ENCODE data around the gene ZNF264.

DNA sequence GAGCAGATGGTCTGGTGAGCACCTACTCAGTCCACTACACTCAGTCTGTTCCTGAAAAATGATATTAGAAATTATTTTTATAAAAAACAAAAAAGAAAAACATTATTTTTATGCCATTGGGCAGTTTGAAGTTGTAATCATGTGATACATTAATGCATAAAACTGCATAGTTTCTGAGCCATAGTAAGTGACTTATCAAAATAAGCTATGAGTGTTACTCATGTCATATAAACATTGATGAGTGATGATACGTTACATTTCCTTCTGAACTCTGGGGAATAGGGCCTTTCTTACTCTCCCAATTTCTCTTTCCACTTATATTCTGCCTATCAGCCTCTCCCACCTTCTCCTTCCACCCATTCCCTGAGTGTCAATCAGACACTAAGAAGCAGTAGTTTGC, 58.0 kb downstream of the ZNF264 start:
- TF ChIP-seq POLR2AphosphoS5 (IDR thresholded peaks at IDR 0.05; ENCODE audit: low read depth, low read length) = no peak
- TF ChIP-seq EP300 (IDR thresholded peaks at IDR 0.05; ENCODE audit: borderline replicate concordance in 1 of 2, low read depth in 2 of 2, low read length in 2 of 2) = no peak
- TF ChIP-seq CREB1 (IDR thresholded peaks at IDR 0.05) = no peak
- no peak for TF ChIP-seq MAFK (IDR thresholded peaks at IDR 0.05; ENCODE audit: low read depth, low read length)
- TF ChIP-seq, protein P1, sequence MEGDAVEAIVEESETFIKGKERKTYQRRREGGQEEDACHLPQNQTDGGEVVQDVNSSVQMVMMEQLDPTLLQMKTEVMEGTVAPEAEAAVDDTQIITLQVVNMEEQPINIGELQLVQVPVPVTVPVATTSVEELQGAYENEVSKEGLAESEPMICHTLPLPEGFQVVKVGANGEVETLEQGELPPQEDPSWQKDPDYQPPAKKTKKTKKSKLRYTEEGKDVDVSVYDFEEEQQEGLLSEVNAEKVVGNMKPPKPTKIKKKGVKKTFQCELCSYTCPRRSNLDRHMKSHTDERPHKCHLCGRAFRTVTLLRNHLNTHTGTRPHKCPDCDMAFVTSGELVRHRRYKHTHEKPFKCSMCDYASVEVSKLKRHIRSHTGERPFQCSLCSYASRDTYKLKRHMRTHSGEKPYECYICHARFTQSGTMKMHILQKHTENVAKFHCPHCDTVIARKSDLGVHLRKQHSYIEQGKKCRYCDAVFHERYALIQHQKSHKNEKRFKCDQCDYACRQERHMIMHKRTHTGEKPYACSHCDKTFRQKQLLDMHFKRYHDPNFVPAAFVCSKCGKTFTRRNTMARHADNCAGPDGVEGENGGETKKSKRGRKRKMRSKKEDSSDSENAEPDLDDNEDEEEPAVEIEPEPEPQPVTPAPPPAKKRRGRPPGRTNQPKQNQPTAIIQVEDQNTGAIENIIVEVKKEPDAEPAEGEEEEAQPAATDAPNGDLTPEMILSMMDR (IDR thresholded peaks at IDR 0.05; ENCODE audit: control extremely low read depth in 1 of 3, insufficient read depth in 1 of 3, low read depth in 1 of 3, low read length in 3 of 3) = no peak
- TF ChIP-seq CBX5 (IDR thresholded peaks at IDR 0.05; ENCODE audit: low read depth, low read length) = no peak

Data from H1 (cell line).